GM19397 (cell line): ENCODE measurements around the gene WFDC6.
"Not testable (repeated sequence)": the region's sequence is repeated elsewhere in the genome, so short reads cannot be mapped to it uniquely, and the experiment has no call there.

Experiments used
- ATAC-seq: cut with Tn5 transposase; IDR thresholded peaks from one replicate; pipeline ENCODE4 v1.9.1; 2021; ENCODE audit warnings: mild to moderate bottlenecking, moderate library complexity; ENCODE audit not compliant: unreplicated experiment

Gene WFDC6

DNA sequence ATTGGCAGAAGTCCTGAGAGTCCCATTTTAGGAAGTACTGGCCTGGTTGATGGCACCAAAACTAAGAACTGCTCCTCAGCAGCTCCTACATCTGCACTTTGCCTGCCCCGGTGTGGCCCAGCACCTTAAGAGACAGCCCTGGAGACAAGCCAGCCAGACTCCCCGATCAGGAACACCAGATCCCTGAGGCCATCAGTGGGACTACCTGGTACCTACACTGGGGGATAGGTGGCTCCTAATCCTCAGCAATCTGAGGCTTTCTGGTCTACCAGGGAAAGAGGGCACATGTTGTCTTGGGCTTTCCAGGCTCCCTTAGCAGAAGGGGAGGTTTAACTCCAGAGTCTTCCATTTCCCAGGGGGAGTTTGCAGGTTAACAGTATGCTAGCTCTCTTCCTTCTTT lies at the start of gene WFDC6:
Gene WFDC6 (minus strand): TSS at position 101 of the 400 bp plus-strand sequence. CDS start 75 bp downstream, at position 26.
- ATAC-seq = no peak

DNA sequence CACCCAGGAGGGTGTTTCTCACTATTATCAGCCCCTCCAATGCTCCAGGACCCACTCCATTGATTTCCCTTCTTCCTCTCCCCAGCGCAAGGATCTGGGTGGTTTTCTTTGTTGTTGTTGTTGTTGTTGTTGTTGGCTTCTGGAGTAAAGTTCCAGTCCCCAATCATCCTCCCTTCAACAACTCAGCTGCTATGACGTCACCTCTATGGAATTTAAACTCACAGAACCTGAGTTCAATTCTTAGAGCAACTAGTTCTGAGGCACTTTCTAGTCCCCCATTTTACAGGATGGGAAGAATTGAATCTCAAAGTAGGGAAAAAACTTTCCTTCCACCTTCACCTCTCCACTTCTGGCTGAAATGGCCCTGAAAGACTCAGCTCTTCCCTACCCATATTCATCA lies 49.5 kb upstream of the WFDC6 start:
- no peak for ATAC-seq

DNA sequence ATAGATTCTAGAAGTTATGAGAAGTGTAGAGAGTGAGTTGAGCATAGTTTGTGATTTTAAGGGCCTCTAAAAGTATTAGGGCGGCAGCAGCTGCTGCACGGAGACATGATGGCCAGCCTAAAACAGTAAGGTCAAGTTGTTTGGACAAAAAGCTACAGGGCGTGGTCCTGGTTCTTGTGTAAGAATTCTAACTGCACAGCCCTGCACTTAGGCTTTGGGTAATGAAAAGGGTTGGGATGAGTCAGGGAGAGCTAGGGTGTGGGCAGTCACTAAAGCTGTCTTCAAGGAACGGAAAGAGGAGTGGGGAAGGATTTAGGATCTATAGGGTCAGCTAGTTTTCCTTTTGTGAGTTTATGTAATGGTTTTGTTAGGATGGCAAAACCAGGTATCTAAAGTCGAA lies 46.7 kb upstream of the WFDC6 start:
- not testable (repeated sequence) for ATAC-seq

DNA sequence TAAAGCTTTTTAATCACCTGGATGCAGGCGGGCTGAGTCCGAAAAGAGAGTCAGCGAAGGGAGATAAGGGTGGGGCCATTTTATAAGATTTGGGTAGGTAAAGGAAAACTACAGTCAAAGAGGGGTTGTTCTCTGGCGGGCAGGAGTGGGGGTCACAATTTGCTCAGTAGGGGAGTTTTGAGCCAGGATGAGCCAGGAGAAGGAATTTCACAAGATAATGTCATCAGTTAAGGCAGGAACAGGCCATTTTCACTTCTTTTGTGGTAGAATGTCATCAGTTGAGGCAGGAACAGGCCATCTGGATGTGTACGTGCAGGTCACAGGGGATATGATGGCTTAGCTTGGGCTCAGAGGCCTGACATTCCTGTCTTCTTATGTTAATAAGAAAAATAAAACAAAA lies 45.0 kb upstream of the WFDC6 start:
- not testable (repeated sequence) for ATAC-seq

DNA sequence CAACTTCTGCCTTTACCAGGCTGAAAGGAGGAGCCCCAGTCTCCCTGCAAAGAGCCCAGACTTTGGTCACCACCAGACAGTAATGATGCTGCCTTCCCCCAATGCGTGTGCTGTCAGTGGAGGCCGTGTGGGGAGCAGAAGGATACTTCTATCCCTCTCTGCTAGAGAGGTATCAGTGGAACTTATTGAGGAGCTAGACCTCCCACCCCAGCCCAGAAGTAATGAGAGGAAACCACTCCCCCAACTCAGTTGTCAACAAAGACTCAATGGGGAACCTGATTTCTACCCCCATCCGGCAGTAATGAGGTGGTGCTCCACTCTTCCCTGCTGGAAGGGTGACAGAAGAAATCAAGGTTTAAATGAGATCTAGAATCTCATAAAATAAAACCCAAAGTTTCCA lies 44.2 kb upstream of the WFDC6 start:
- no peak for ATAC-seq

DNA sequence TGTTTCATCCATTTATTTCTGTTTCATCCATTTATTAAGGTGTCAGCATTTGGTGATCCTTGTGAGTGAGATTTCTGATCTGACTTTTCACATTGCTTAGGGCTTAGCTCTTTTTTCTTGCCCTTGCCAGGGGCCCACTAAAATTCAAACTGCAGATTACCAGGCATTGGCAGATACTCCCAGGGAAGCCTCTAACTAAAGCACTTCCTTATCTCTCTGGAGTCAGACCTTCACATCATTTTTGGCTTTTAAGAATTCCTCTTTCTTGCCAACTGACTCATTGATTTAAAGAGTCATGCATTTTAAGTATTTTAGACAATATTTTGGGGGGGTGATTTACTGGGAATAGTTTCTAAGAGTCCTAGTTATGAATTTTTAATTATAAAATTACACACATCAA lies 42.4 kb upstream of the WFDC6 start:
- no peak for ATAC-seq

DNA sequence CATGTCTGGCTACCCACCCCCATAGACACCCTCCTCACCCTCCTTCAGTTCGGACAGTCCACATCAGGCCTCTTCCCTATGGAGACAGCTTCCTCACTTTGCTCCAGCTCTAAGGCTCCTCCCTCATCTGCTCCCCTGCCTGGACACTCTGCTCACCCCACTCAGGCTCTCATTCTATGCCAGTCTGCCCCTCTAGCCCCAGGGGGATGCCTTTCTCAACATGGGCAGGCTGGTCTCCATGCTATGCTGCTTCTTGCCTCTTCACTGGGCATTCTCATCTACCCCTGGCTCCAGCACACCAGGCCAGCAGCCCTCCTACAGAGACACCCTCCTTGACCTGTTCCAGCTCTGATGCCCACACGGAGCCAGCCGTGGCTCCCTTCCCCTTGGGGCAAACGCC lies 39.9 kb upstream of the WFDC6 start, which contains the start of gene WFDC8:
Gene WFDC8 (minus strand): TSS at position 101 of the 400 bp plus-strand sequence. CDS start 37 bp downstream, at position 64.
- ATAC-seq = no peak

DNA sequence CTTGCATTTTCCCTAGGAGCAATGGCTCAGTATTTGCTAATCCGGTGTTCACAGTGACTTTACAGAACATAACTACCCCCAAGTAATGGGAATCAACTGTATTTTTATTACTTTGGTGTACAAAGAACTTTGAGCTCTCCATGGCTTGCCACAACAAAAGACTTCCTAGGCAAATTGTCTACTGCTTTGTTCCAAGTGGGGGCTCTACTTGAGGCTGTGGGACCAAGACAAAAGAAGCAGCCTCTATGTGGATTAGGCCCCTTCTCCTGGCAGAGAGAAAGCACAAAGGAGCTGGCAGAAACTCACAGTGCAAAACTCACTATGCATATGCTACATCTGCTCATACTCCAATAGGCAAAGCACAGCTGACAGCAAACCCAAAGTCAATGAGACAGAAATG lies 38.9 kb upstream of the WFDC6 start:
- ATAC-seq = no peak

DNA sequence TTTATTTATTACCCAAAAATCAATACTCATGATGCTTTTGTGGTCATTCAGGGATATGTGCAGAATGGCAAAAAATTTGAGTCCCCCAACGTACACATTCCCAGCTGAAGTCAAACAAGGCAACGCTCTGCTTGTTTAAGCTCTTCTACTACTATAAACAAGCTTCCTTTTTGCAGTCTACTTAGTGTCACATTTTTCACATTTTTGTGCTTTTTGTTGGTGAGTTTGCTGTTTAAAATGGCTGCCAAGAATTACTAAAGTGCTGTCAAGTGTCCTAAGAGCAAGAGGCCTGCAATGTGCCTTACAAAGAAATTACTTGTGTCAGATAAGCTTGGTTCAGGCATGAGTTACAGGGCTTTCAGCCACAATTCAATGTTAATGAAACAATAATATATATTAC lies 37.7 kb upstream of the WFDC6 start:
- ATAC-seq = no peak

DNA sequence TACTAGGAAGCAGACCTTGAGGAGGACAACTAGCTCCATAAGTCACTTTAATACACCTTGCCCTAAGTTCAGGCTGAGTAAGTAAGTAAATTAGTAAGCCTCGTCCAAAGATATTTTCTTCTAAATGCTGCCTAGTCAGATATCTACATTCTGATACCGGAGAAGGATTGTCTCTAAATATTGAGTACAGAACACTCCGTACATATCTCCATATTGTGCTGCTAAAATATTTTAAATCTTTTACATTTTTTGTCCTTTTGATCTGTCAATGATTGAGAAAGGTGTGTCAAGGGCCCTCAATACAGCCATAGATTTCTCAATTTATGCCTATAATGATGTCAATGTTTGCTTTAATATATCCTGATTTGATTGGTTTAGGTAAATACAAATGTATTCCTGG lies 36.6 kb upstream of the WFDC6 start:
- ATAC-seq = no peak

DNA sequence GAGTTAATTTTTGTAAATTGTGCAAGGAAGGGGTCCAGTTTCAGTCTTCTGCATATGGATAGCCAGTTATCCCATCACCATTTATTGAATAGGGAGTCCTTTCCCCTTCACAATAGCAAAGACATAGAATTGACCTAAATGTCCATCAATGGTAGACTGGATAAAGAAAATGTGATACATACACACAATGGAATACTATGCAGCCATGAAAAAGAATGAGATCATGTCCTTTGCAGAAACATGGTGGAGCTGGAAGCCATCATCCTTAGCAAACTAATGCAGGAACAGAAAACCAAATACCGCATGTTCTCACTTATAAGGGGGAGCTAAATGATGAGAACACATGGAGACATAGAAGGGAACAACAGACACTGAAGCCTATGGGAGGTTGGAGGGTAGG lies 30.4 kb upstream of the WFDC6 start:
- not testable (repeated sequence) for ATAC-seq

DNA sequence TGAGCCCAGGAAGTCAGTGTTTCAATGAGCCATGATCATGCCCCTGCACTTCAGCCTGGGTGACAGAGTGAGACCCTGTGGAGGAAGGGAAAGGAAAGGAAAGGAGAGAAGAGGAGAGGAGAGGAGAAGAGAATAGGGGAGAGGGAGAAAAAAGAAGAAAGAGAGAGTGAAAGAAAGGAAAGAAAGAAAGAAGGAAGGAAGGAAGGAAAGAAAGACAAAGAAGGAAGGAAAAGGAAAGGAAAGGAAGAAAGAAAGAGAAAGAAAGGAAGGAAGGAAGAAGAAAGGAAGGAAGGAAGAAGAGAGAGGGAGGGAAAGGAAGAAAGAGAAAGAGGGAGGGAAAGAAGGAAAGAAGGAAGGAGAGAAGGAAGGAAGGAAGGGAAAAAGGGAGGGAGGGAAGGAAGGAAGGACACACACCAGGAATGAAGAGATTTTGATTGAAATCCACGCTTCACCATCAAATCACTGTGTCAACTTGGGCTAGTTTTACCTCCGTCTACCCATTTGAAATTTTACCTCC lies 25.5 kb upstream of the WFDC6 start:
- ATAC-seq = no peak

DNA sequence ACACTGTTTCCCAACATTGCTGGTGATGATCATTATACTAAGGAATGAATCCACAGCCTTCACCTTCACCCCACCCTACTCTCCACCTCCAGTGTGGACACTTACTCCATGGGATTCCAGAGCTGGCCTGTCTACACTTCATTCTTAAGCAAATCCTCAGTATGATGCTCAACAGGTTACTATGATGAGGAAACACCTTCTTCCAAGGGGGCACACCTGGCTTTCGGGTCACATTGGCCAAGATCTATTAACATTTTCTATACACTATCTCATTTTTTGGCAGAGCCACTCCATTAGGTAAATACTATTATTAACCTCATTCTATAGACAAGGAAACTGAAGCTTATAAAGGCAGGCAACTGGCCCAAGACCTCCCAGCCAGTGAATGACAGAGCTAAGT lies 15.9 kb upstream of the WFDC6 start:
- no peak for ATAC-seq

DNA sequence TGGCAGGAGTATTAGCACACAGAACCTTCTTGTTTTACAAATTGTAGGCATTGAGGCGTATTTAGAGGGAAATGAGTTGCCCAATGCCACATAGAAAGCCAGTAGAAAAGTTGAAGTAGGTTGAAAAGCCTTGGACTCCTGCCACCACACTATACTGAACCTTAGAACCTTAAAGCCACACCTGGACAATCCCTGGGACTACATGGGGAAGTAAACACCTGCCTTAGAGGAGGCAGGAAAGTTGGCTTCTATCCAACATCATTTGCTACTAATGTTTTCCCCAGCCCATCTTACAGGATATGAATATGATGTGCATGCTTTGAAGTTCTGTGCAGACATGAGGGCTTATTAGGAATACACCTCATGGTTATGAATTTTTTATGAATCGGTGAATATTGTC lies 13.2 kb upstream of the WFDC6 start:
- no peak for ATAC-seq

DNA sequence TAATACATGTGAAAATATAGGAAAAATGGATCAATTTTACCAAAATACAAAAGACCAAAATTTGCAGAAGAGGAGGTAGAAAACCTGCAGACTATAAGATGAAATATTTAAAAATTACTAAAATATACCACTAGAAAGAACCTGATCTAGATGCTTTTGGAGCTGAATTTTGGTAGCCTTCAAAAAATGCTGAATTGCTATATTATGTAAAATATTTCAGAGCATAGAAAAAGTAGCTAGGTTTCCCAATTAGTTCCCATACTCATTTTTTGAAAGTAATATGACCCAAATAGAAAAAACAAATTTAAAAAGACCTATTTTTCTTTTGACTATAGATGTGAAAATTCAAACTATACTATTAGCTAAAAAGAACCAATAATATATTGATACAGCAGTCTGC lies 11.5 kb upstream of the WFDC6 start:
- ATAC-seq = no peak

DNA sequence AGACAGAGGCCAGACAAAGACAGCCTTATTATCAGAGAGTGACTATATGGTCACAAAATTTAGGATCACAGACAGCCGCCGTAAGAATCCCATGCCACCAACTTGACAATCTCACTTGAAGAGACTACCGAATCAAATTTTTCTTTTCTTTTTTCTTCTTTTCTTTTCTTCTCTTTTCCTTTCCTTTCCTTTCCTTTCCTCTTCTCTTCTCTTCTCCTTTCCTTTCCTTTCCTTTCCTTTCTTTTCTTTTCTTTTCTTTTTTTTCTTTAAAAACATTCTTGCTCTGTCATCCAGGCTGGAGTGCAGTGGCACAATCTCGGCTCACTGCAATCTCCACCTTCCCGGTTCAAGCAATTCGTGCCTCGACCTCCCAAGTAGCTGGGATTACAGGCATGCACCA lies 9.1 kb upstream of the WFDC6 start:
- ATAC-seq = no peak

DNA sequence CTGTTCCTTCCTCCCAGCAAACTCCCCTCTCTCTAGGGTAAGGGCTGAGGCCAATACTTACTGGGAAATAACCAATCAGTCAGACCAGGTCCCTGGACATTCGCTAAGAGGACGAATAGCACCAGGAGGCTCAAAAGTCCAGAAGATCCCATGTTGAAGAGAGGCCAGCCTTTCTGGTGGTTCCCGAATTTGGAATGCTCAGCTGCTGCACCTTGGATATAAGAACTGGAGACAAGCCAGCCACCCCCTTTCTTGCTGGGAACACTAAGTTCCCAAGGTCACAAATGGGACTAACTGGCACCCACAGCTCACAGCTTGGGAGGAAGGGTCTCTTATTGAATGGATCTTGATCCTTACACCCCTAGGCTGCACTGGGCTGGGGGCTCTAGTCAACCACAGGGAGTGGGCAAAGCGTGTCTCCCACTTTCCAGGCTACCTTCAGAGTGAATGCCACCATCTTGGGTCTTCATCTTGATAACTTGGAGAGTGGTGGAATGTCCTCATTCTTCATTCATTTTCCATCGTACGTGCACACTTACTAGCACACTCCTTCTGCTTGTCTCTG lies 8.0 kb upstream of the WFDC6 start, which contains the start of gene EPPIN:
Gene EPPIN (minus strand): TSS at position 196 of the 565 bp plus-strand sequence. CDS start 44 bp downstream, at position 152.
- ATAC-seq = no peak

DNA sequence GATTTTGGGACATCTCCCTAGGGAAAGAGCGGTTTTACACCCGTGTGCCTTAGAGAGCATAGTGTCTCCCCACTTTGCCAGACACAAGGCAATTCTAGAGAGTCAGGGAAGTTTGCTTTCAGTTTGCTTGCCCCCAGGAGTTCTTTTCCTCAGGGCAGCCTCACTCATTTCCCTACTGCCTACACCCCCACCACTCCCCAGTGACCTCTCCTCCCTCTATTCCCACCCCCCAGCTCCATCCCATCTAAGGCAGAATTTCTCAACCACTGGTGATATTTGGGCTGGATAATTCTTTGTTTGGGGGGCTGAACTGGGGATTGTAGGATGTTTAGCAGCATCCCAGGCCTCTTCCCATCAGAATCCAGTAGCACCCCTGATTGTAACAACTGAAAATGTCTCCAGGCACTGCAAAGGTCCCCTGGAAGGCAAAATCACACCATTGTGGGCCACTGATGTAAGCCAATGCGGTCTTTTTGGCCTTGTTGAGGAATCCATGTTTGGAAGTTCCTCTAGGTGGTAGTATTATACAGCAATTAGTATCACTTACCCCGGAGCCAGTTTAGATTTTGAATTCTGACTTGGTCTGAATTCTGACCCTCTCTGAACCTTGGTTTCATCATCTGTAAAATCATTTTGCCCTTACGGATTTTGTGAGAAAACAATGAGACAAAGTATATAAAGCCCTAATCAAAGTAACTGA lies 6.6 kb upstream of the WFDC6 start:
- no peak for ATAC-seq

DNA sequence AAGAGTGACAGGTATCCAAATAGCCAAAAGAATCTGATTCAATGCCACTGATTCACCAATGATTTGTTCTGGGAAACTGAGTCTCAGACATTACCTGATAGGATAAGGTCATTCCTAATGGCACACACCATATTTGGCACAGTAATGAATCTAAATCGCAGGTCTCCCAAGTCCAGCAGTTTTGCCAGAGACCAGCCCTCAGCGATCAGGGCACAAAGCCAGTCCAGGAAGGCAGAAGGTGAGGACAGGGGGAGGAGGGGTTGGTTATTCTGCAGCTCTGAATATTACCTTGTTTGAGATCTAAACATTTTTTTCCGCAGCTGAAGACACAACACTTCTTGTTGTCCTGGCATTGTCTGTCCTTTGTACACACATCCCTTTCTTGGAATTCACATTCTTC lies 6.1 kb upstream of the WFDC6 start:
- no peak for ATAC-seq

DNA sequence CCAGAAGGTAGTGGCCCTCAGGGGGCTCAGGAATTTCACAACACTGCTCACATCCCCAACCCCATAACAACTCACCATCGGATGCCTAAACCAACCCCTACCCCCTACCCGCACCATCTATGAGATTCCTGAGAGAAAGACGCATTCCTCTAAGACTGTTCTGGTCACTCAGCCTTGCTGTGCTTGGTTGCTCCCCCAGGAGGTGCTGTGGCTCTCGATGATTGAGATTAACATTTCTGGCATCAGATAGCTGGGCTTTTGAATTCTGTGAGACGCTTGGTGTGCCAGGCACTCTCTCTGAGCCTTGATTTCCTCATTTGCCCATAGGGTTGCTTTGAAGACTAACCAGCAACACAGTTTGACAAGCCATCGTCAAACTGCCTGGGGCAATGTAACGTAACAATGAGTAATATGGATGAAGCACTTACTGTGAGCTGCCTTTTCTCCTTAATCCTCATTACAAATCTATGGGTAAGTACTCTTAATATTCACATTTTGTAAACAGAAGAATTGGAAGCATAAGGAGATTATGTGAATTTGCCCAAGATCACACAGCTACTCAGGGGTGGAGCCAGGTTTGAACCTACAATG lies 978 bp downstream of the WFDC6 start:
- ATAC-seq = no peak

DNA sequence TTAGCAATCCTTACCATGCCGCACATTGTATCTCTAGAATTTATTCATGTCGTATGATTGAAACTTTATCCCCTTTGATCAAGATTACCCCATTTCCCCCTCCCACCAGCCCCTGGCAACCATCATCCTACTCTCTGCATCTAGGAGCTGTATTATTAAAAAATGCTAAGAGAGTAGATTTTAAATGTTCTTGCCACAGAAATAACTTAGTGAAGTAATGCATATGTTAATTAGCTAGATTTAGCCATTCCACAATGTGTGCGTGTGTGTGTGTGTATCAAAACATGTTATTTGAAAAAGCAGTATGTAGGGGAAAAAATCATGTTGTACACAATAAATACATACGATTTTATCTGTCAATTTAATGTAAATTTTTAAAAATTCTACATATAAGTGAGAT lies 12.0 kb downstream of the WFDC6 start:
- no peak for ATAC-seq

DNA sequence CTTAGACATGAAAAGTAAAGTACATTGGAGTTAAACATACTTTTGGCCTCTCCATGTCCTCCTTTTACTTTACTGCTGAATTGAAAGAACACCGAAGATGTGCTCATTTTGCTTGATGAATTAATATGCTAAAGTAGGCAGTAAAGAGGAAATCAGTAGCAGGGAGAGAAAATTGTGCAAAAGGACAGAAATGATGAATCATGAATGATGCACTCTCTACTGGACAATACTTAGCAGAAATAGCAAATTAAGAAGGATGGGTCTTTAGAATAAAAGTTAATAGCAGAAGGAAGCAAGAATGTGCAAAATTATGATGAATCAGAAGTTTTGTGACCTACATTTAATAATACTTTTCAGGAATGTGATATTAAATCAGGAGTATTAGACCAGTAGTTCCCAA lies 15.5 kb downstream of the WFDC6 start:
- ATAC-seq = no peak
